BE2C (cell line): ENCODE measurements around the gene SNX5.
"Not testable (repeated sequence)": the region's sequence is repeated elsewhere in the genome, so short reads cannot be mapped to it uniquely, and the experiment has no call there.

ENCODE experiments used
- DNase-seq: peaks from one replicate; pipeline ENCODE4 v3.0.0-alpha.2; 2020
- H3K27me3 ChIP-seq: fragments of 250-450 bp; sonication (Bioruptor Pico); 2 replicates; pipeline ENCODE4 v1.5.1; 2020; ENCODE audit warnings: mild to moderate bottlenecking
- H3K36me3 ChIP-seq: fragments of 250-450 bp; sonication (Bioruptor Pico); 2 replicates; pipeline ENCODE4 v1.5.1; 2020; ENCODE audit warnings: mild to moderate bottlenecking
- H3K4me1 ChIP-seq: fragments of 250-450 bp; sonication (Bioruptor Pico); 2 replicates; pipeline ENCODE4 v1.5.1; 2020
- H3K4me3 ChIP-seq: 2 replicates; pipeline ENCODE4 v1.5.1; 2011; ENCODE audit warnings: low read depth, low read length
- H3K9me3 ChIP-seq: fragments of 250-450 bp; sonication (Bioruptor Pico); 2 replicates; pipeline ENCODE4 v1.5.1; 2020
- CTCF ChIP-seq: IDR thresholded peaks from 2 replicates; pipeline ENCODE4 v1.5.1; 2012; ENCODE audit warnings: mild to moderate bottlenecking, low read depth, low read length

The SNX5 gene

GRCh38 chr20:17965042-17965697 lies 3.4 kb downstream of the SNX5 start:
- Histone ChIP-seq H3K9me3 (no peaks in the 10 kb centered on the region), H3K27me3 (no peaks in the 10 kb centered on the region), H3K36me3 (peaks cover 62% of the 10 kb centered on the region), H3K4me1 (peaks cover 23% of the 10 kb centered on the region), H3K4me3 (peak overlapping the region; percentile 84)
- no peak for TF ChIP-seq CTCF
- no peak for DNase-seq

- Histone ChIP-seq H3K9me3 (no peaks in the 10 kb centered on the region), H3K36me3 (peaks cover 64% of the 10 kb centered on the region), H3K4me1 (peaks cover 28% of the 10 kb centered on the region), H3K27me3 (no peaks in the 10 kb centered on the region), H3K4me3 (peak overlapping the region; percentile 84)
- TF ChIP-seq CTCF, result no peak
- DNase-seq, result no peak
Measured at GRCh38 chr20:17964632-17965031, 4.0 kb downstream of the SNX5 start.

GRCh38 chr20:17964073-17964472 lies 4.5 kb downstream of the SNX5 start:
- Histone ChIP-seq H3K36me3 (peaks cover 67% of the 10 kb centered on the region), H3K4me1 (peaks cover 34% of the 10 kb centered on the region), H3K4me3 (no peak overlapping the region), H3K27me3 (no peaks in the 10 kb centered on the region), H3K9me3 (no peaks in the 10 kb centered on the region)
- DNase-seq, result no peak
- TF ChIP-seq CTCF, result no peak

- Histone ChIP-seq H3K4me1 (peaks cover 41% of the 10 kb centered on the region), H3K9me3 (no peaks in the 10 kb centered on the region), H3K36me3 (peaks cover 69% of the 10 kb centered on the region), H3K4me3 (no peak overlapping the region), H3K27me3 (no peaks in the 10 kb centered on the region)
- DNase-seq, result no peak
- no peak for TF ChIP-seq CTCF
Measured at GRCh38 chr20:17963114-17963897, 5.3 kb downstream of the SNX5 start.

- Histone ChIP-seq H3K9me3 (no peaks in the 10 kb centered on the region), H3K27me3 (no peaks in the 10 kb centered on the region), H3K36me3 (peaks cover 66% of the 10 kb centered on the region), H3K4me1 (peaks cover 41% of the 10 kb centered on the region), H3K4me3 (no peak overlapping the region)
- DNase-seq, result no peak
- no peak for TF ChIP-seq CTCF
Measured at GRCh38 chr20:17961587-17961940, 7.0 kb downstream of the SNX5 start.

GRCh38 chr20:17960927-17961586 lies 7.5 kb downstream of the SNX5 start:
- Histone ChIP-seq H3K4me1 (peaks cover 41% of the 10 kb centered on the region), H3K4me3 (no peak overlapping the region), H3K27me3 (no peaks in the 10 kb centered on the region), H3K9me3 (no peaks in the 10 kb centered on the region), H3K36me3 (peaks cover 66% of the 10 kb centered on the region)
- no peak for DNase-seq
- no peak for TF ChIP-seq CTCF

GRCh38 chr20:17960400-17960885 lies 8.2 kb downstream of the SNX5 start:
- H3K27me3 ChIP-seq, H3K9me3 ChIP-seq, DNase-seq, H3K4me3 ChIP-seq: not testable (repeated sequence)
- peaks cover 41% of the 10 kb centered on the region for H3K4me1 ChIP-seq
- H3K36me3 ChIP-seq, result peaks cover 67% of the 10 kb centered on the region
